ENCODE results near the gene STAT3.
"Not testable (repeated sequence)": the region's sequence is repeated elsewhere in the genome, so short reads cannot be mapped to it uniquely, and the experiment has no call there.

Gene STAT3

DNA sequence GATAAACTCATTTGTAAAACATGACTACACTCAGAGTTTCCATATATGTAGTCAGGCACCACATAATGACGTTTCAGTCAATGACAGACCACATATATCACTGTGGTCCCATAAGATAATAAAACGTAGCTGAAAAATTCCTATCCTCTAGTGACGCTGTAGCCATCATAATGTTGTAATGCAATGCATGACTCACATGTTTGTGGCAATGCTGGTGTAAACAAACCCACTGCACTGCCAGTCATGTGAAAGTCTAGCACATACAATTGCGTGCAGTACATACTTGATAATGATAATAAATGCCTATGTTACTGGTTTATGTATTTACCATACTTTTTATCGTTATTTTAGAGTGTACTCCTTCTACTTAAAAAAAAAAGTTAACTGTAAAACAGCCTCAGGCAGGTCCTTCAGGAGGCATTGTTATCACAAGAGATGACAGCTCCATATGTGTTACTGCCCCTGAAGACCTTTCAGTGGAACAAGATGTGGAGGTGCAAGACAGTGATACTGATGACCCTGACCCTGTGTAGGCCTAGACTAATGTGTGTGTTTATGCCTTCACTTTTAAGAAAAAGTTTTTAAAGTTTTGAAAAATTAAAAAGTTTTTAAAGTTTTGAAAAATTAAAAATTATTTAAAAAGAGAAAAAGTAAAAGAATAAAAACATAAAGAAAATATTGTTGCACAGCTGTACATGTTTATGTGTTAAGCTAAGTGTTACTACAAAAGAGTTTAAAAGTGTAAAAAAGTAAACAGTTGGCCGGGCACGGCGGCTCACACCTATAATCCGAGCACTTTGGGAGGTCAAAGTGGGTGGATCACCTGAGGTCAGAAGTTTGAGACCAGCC, 121.1 kb downstream of the STAT3 start:
- no peak overlapping the region for H3K27ac ChIP-seq (ENCODE audit: low read depth, low read length)

DNA sequence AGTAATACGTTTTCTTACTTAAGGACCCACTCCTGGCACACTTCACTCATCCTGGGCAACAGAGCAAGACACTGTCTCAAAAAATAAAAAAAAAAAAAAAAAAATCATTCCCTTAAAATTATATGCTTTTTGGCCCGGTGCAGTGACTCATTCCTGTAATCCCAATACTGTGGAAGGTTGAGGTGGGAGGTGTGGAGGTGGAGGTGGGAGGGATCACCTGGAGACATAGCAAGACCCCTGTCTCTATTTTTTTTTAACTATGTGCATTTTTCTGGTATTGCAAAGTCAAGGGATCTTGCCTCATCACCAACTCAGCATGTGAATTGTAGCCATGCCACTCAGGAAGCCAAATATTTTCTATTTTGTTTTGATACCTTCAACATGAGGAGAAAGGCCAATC, 121.8 kb downstream of the STAT3 start:
- Histone ChIP-seq H3K9me2 (replicated peaks; ENCODE audit: control insufficient read depth, low read length) (no peaks in the 10 kb centered on the region), H3K79me2 (ENCODE audit: control insufficient read depth, low read length) (peaks cover 79% of the 10 kb centered on the region), H3K4me3 (ENCODE audit: low read length) (no peak overlapping the region), H3K4me2 (ENCODE audit: low read length) (no peak overlapping the region), H3K36me3 (ENCODE audit: control insufficient read depth, low read length) (peaks cover 21% of the 10 kb centered on the region), H3K27ac (ENCODE audit: low read depth, low read length) (no peak overlapping the region), H4K20me1 (ENCODE audit: control insufficient read depth, insufficient read depth, low read depth, low read length) (no peaks in the 10 kb centered on the region), H3K27me3 (ENCODE audit: control insufficient read depth, low read length) (no peaks in the 10 kb centered on the region), H3K4me1 (ENCODE audit: control insufficient read depth, low read length) (peaks cover 52% of the 10 kb centered on the region), H3K9me3 (ENCODE audit: control insufficient read depth, insufficient read depth, low read length) (peaks cover 4% of the 10 kb centered on the region; the same call in 1 of the 2 replicates), H3F3A (ENCODE audit: control insufficient read depth, insufficient read depth) (peaks cover 19% of the 10 kb centered on the region)
- TF ChIP-seq EZH2phosphoT487 (IDR thresholded peaks at IDR 0.05; ENCODE audit: borderline replicate concordance, low read length) = no peak
- TF ChIP-seq, protein P1, sequence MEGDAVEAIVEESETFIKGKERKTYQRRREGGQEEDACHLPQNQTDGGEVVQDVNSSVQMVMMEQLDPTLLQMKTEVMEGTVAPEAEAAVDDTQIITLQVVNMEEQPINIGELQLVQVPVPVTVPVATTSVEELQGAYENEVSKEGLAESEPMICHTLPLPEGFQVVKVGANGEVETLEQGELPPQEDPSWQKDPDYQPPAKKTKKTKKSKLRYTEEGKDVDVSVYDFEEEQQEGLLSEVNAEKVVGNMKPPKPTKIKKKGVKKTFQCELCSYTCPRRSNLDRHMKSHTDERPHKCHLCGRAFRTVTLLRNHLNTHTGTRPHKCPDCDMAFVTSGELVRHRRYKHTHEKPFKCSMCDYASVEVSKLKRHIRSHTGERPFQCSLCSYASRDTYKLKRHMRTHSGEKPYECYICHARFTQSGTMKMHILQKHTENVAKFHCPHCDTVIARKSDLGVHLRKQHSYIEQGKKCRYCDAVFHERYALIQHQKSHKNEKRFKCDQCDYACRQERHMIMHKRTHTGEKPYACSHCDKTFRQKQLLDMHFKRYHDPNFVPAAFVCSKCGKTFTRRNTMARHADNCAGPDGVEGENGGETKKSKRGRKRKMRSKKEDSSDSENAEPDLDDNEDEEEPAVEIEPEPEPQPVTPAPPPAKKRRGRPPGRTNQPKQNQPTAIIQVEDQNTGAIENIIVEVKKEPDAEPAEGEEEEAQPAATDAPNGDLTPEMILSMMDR (IDR thresholded peaks at IDR 0.05; ENCODE audit: low read depth, low read length, poor library complexity, severe bottlenecking) = no peak

More for the DNA sequence above, 121.1 kb downstream of the STAT3 start:
- H3K4me2 ChIP-seq (ENCODE audit: low read length) = no peak overlapping the region
- H3K4me1 ChIP-seq (ENCODE audit: control insufficient read depth, low read length) = peaks cover 52% of the 10 kb centered on the region
- no peaks in the 10 kb centered on the region for H3K27me3 ChIP-seq (ENCODE audit: control insufficient read depth, low read length)
- no peaks in the 10 kb centered on the region for H4K20me1 ChIP-seq (ENCODE audit: control insufficient read depth, insufficient read depth, low read depth, low read length)
- TF ChIP-seq EZH2phosphoT487 (IDR thresholded peaks at IDR 0.05; ENCODE audit: borderline replicate concordance, low read length) = no peak
- TF ChIP-seq, protein P1 (IDR thresholded peaks at IDR 0.05; ENCODE audit: low read depth, low read length, poor library complexity, severe bottlenecking) = no peak
- no peak overlapping the region for H3K4me3 ChIP-seq (ENCODE audit: low read length)
- H3K79me2 ChIP-seq (ENCODE audit: control insufficient read depth, low read length) = peaks cover 79% of the 10 kb centered on the region
- peaks cover 21% of the 10 kb centered on the region for H3K36me3 ChIP-seq (ENCODE audit: control insufficient read depth, low read length)
- peaks cover 14% of the 10 kb centered on the region for H3F3A ChIP-seq (ENCODE audit: control insufficient read depth, insufficient read depth)
- H3K9me2 ChIP-seq (replicated peaks; ENCODE audit: control insufficient read depth, low read length) = no peaks in the 10 kb centered on the region
- H3K9me3 ChIP-seq (ENCODE audit: control insufficient read depth, insufficient read depth, low read length) = peaks cover 4% of the 10 kb centered on the region; the same call in 1 of the 2 replicates

DNA sequence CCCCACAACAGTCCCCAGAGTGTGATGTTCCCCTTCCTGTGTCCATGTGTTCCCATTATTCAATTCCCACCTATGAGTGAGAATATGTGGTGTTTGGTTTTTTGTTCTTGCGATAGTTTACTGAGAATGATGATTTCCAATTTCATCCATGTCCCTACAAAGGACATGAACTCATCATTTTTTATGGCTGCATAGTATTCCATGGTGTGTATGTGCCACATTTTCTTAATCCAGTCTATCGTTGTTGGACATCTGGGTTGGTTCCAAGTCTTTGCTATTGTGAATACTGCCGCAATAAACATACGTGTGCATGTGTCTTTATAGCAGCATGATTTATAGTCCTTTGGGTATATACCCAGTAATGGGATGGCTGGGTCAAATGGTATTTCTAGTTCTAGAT, 123.9 kb downstream of the STAT3 start:
- H4K20me1 ChIP-seq (ENCODE audit: control insufficient read depth, insufficient read depth, low read depth, low read length); H3K27me3 ChIP-seq (ENCODE audit: control insufficient read depth, low read length); H3K4me3 ChIP-seq (ENCODE audit: low read length); H3K9me3 ChIP-seq (ENCODE audit: control insufficient read depth, insufficient read depth, low read length); H3K9me2 ChIP-seq (replicated peaks; ENCODE audit: control insufficient read depth, low read length); H3K27ac ChIP-seq (ENCODE audit: low read depth, low read length); H3K4me2 ChIP-seq (ENCODE audit: low read length): not testable (repeated sequence)
- Histone ChIP-seq H3K79me2 (ENCODE audit: control insufficient read depth, low read length) (peaks cover 78% of the 10 kb centered on the region), H3K36me3 (ENCODE audit: control insufficient read depth, low read length) (peaks cover 16% of the 10 kb centered on the region), H3F3A (ENCODE audit: control insufficient read depth, insufficient read depth) (peaks cover 34% of the 10 kb centered on the region), H3K4me1 (ENCODE audit: control insufficient read depth, low read length) (peaks cover 59% of the 10 kb centered on the region)

Data from DOHH2 (cell line).